ENCODE results near the gene ABCA8. TPM values are rescaled to one million over a fixed set of nuclear protein-coding genes. Genes with fewer than 3 reads are reported as not detected.

ABCA8 gene
- total RNA-seq, 4 donors from 2014 or later: 81.0 to 137 (median 97.9) TPM

Other genes with a start within 250 kb of the ABCA8 start
- gene ABCA9, start 105.5 kb upstream of the ABCA8 start, total RNA-seq: 100 to 1,000 TPM in 2 of 4 donors, 10 to 100 TPM in 2; 85.8 to 124 (median 98.8) TPM
- 100 to 1,000 TPM; 207 to 363 (median 285) TPM for gene ABCA6, start 186.5 kb upstream of the ABCA8 start, total RNA-seq